Fibroblast of mammary gland (primary cell): Measurements from ENCODE around the gene LSM4.

ENCODE experiments used
- DNase-seq: peaks from one replicate; pipeline ENCODE4 v3.0.0-alpha.2; 2010; ENCODE audit warnings: low read depth
- H3K4me3 ChIP-seq: 2 replicates; pipeline ENCODE4 v1.5.1; 2011; ENCODE audit warnings: low read depth, mild to moderate bottlenecking, low read length, moderate library complexity; ENCODE audit not compliant: control insufficient read depth
- CTCF ChIP-seq: conservative IDR thresholded peaks from 2 replicates; pipeline ENCODE4 v1.5.1; 2011; ENCODE audit warnings: low read depth, low read length, inconsistent platforms; ENCODE audit not compliant: control insufficient read depth, insufficient read depth

The LSM4 gene

GRCh38 chr19:18321734-18322102, 1.2 kb downstream of the LSM4 start:
- DNase-seq = peak; percentile 47
- H3K4me3 ChIP-seq = peak overlapping the region; percentile 70

DNA sequence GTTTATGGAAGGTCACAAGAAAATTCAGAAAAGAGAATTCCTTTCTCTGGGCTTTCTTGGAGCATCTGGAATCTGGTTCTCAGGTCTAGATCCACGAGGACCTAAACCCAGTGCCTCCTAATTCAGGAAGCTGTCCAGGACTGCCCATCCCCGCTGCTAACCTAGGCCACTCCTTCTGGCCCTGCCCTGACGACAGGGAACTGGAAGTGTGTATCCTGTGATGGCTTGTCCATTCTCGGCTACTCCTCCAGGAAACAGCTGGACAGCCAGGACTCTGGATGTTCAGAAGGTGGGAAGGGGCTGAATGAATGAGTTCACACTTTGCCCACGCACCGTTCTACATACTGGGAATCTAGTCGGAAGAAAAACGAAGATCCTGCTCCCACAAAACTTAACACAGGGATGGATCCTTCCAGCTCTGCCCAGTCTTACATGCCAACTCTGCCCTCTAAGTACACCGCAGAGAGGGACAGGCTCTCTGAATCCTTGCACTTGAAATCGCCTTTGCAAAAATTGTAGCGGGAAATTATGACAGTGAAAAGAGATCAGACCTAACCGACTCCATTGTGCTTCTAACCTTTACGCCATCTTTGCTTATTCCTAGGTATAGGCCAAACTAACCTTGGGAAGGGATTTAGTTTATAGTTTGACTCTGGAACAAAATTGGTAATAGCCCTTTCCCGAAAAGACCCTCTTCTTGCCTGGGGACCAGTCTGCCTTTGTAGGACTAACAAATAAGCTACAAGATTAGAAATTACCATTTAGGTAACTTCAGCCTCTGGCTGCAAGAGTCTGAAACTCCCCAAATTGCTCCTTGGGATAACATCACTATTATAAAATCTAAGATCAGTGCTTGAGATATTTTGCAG, 1.8 kb downstream of the LSM4 start:
- no peak for DNase-seq
- TF ChIP-seq CTCF = no peak
- no peak overlapping the region for H3K4me3 ChIP-seq

More at GRCh38 chr19:18321734-18322102, 1.2 kb downstream of the LSM4 start:
- TF ChIP-seq CTCF = no peak

GRCh38 chr19:18319591-18320135, 3.2 kb downstream of the LSM4 start:
- TF ChIP-seq CTCF = no peak
- H3K4me3 ChIP-seq = no peak overlapping the region
- DNase-seq = no peak

- DNase-seq = no peak
- no peak for TF ChIP-seq CTCF
- no peak overlapping the region for H3K4me3 ChIP-seq
These were observed 4.7 kb downstream of the LSM4 start for GRCh38 chr19:18317961-18318800.

DNA sequence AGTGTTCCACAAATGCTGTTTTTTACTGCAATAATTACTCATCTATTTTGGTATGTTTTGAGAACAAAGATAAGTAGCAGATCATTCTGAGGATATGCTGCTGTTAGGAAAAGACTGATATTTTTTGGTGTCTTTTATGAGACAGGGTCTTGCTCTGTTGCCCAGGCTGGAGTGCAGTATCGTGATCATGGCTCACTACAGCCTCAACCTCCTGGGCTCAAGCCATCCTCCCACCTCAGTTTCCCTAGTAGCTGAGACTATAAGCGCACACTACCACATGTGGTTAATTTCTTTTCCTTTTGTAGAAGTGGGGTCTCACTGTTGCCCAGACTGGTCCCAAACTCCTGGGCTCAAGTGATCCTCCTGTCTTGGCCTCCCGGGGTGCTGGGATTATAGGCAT, 9.5 kb downstream of the LSM4 start:
- DNase-seq = no peak
- TF ChIP-seq CTCF = no peak
- H3K4me3 ChIP-seq = no peak overlapping the region

DNA sequence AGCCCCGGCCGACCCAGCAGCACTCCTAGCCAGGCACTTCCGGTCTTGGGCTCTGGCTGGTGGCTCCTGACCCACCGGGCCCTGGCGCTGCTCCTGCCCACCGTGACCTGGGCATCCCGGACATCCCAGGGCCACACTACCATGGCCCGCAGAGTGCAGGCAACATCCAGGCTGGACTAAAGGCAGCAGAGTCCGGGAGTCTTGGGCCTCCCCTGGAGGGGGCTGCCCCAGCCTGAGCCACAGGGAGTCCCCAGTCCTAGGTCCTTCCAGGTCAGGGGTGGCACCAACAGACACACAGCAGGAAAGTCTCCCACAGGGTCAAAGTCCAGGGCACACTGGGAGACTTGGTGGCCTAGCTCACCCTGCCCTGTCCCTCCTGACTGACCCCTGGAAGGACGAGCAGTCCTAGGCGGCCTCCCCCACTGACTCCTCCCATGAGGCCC, 10.8 kb downstream of the LSM4 start:
- no peak for DNase-seq
- no peak overlapping the region for H3K4me3 ChIP-seq
- no peak for TF ChIP-seq CTCF
